Measurements from ENCODE around the gene CRKL. TPM values are rescaled to one million over a fixed set of nuclear protein-coding genes. Genes with fewer than 3 reads are reported as not detected.

CRKL gene
- total RNA-seq, 1 experiment from 2014 or later: 87.7 TPM

- no peak overlapping the region for H3K4me3 ChIP-seq (replicated peaks in 1 of 2; ENCODE audit: low read depth in 1 of 2, low read length in 2 of 2)
- H3K27ac ChIP-seq (ENCODE audit: low read depth, low read length): no peak overlapping the region
- POLR2A ChIA-PET: no interaction called here
- DNase-seq (ENCODE audit: low read depth, low spot score) (no peak), ATAC-seq (no peak)
- no peaks in the 10 kb centered on the region for H3K27me3 ChIP-seq (ENCODE audit: insufficient read depth, low read length)
- H3K4me1 ChIP-seq (ENCODE audit: control insufficient read depth in 1 of 2, insufficient read depth in 2 of 2, low read length in 2 of 2): no peaks in the 10 kb centered on the region
- H2AFZ ChIP-seq (ENCODE audit: low read depth, low read length, poor library complexity, severe bottlenecking): no peak overlapping the region
- no peaks in the 10 kb centered on the region for H4K20me1 ChIP-seq (ENCODE audit: insufficient read depth)
- TF ChIP-seq EZH2phosphoT487 (IDR thresholded peaks at IDR 0.05; ENCODE audit: borderline replicate concordance): no peak
- TF ChIP-seq JUND (IDR thresholded peaks at IDR 0.05): no peak
- no peak for TF ChIP-seq FOSL1 (IDR thresholded peaks at IDR 0.05; ENCODE audit: low read depth)
- TF ChIP-seq CTCF (IDR thresholded peaks at IDR 0.05 in 2 of 3, conservative IDR thresholded peaks at IDR 0.05 in 1 of 3; ENCODE audit: borderline replicate concordance in 1 of 3, insufficient read depth in 1 of 3, low read depth in 2 of 3, low read length in 2 of 3): no peak
- TF ChIP-seq POLR2A (IDR thresholded peaks at IDR 0.05; ENCODE audit: borderline replicate concordance, extremely low read depth, insufficient read depth, insufficient read length): no peak
- TF ChIP-seq POLR2AphosphoS5 (IDR thresholded peaks at IDR 0.05; ENCODE audit: low read depth, low read length): no peak
- no peak for TF ChIP-seq SP1 (IDR thresholded peaks at IDR 0.05; ENCODE audit: low read depth)
- TF ChIP-seq ZBTB33 (IDR thresholded peaks at IDR 0.05; ENCODE audit: extremely low read depth, insufficient replicate concordance, low read length): no peak
- no peak for TF ChIP-seq CBX3 (IDR thresholded peaks at IDR 0.05; ENCODE audit: low read depth)
- no peak for TF ChIP-seq ELF1 (IDR thresholded peaks at IDR 0.05; ENCODE audit: borderline replicate concordance, low read depth)
- TF ChIP-seq TCF7L2 (IDR thresholded peaks at IDR 0.05; ENCODE audit: borderline replicate concordance, extremely low read depth, insufficient read depth, insufficient read length): no peak
- TF ChIP-seq ZFX (IDR thresholded peaks at IDR 0.05): no peak
- CTCF ChIA-PET: no interaction called here
- H3K4me2 ChIP-seq (ENCODE audit: low read length): no peak overlapping the region
- no peaks in the 10 kb centered on the region for H3K9me3 ChIP-seq (ENCODE audit: control insufficient read depth in 1 of 2, insufficient read depth in 1 of 2, low read depth in 1 of 2, low read length in 2 of 2)
- no TSS peak for BruUV-seq (replicated peaks)
- H3K9me2 ChIP-seq (ENCODE audit: insufficient read depth): no peaks in the 10 kb centered on the region
- peaks cover 5 to 9% of the 10 kb centered on the region in 2 experiments; a peak in 3 of 4 replicates for H3K36me3 ChIP-seq (ENCODE audit: control insufficient read depth in 1 of 2, insufficient read depth in 2 of 2, low read length in 2 of 2)
- H3K79me2 ChIP-seq (ENCODE audit: insufficient read depth, low read length): peaks cover under 1% of the 10 kb centered on the region; the same call in 1 of the 2 replicates
- RAD21 ChIA-PET (ENCODE audit: low non-redundant PET in 1 of 2, low total read pairs in 2 of 2, uncharacterized antibody in 2 of 2, unreplicated experiment in 2 of 2): no interaction called here
- H3K9ac ChIP-seq (ENCODE audit: low read length): no peak overlapping the region
- intact Hi-C loops (cut with micrococcal nuclease): no loop called here
Measured at GRCh38 chr22:20994128-20994901, 77.1 kb downstream of the CRKL start.

Data from HCT116 (cell line).